GM12878 (cell line): ENCODE measurements around the gene DNAH8.

Experiments
- CTCF ChIP-seq, 3 experiments: IDR thresholded peaks in 2 of 3; conservative IDR thresholded peaks in 1 of 3; 2 replicates each; pipeline ENCODE4 v1.5.1; 2011; ENCODE audit warnings: low read depth in 3 of 3, low read length in 3 of 3, mild to moderate bottlenecking in 3 of 3, control low read depth in 2 of 3, moderate library complexity in 2 of 3, inconsistent platforms in 1 of 3, mixed read lengths in 1 of 3; ENCODE audit not compliant: control insufficient read depth in 2 of 3, insufficient read depth in 1 of 3; ENCODE audit errors: extremely low read depth in 1 of 3
- ZZZ3 ChIP-seq: IDR thresholded peaks from 2 replicates; pipeline ENCODE4 v1.6.1; 2011; ENCODE audit warnings: low read depth; ENCODE audit not compliant: control insufficient read depth, insufficient read length

GRCh38 chr6:39040080-39040673 is 325.1 kb downstream of the DNAH8 start:
- no peak for TF ChIP-seq CTCF (IDR thresholded peaks at IDR 0.05 in 2 of 3, conservative IDR thresholded peaks at IDR 0.05 in 1 of 3; ENCODE audit: control insufficient read depth in 2 of 3, extremely low read depth in 1 of 3, insufficient read depth in 1 of 3, low read depth in 3 of 3, low read length in 3 of 3)
- TF ChIP-seq ZZZ3, result no peak
